Endothelial cell of coronary artery (primary cell): ENCODE data around the gene SYNGAP1. TPM values are rescaled to one million over a fixed set of nuclear protein-coding genes. Genes with fewer than 3 reads are reported as not detected.

Experiments
- total RNA-seq: library from RNA; depleted of rRNA; stranded (reverse); fragments of >200 nt; gene quantifications from 2 replicates; pipeline ENCODE4 v1.2.3, GENCODE V29; 2014

SYNGAP1 gene
- total RNA-seq, result 1.6 and 2.2 TPM in 2 replicates

GRCh38 chr6:33419580-33420490 is at the start of gene SYNGAP1:
Gene SYNGAP1 (plus strand): TSS chr6:33420065. CDS start chr6:33420265, 200 bp downstream.

DNA sequence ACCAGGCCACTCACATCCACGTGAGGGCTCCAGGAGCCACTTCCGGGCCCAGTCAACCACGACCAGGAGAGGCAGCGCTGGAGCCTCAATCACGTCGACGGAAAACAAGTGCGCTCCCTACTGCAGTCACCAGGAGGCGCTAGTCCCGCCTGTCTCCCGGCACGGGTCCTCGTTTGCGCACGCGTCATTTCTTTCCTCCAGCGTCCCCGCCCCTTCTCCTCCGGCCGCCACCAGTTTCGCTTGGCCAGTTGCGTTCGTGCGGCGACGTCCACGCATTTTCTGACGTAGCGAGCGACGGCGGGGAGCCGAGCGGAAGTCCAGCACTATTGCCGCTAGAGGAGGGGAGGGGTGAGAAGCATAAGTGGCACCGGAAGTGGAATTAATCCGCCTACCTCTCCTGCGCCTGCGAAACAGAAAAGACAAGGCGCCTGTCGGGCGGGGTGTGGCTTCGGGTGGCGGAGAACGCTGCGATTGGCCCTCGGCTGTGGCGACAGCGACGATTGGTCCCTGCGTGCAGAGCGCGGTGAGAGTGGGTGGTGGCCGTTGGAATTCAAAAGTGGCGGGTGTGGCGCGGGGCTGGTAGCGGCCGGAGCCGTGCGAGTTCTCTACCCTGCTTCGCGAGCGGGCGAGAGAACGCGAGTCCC is 28.5 kb upstream of the SYNGAP1 start, which contains the start of gene KIFC1:
Gene KIFC1, plus strand, starts transcription at position 546 of the 644 bp plus-strand sequence. CDS start 163 bp downstream, outside the sequence.

GRCh38 chr6:33410711-33411631 is 8.9 kb upstream of the SYNGAP1 start, which contains the start of gene PHF1:
Gene PHF1 (plus strand): TSS chr6:33411014. CDS start chr6:33412264, 1,250 bp downstream.

GRCh38 chr6:33417903-33418689 is 1.8 kb upstream of the SYNGAP1 start, which contains the start of gene CUTA:
Gene CUTA (minus strand): TSS chr6:33418107. CDS start chr6:33418000, 107 bp downstream.

DNA sequence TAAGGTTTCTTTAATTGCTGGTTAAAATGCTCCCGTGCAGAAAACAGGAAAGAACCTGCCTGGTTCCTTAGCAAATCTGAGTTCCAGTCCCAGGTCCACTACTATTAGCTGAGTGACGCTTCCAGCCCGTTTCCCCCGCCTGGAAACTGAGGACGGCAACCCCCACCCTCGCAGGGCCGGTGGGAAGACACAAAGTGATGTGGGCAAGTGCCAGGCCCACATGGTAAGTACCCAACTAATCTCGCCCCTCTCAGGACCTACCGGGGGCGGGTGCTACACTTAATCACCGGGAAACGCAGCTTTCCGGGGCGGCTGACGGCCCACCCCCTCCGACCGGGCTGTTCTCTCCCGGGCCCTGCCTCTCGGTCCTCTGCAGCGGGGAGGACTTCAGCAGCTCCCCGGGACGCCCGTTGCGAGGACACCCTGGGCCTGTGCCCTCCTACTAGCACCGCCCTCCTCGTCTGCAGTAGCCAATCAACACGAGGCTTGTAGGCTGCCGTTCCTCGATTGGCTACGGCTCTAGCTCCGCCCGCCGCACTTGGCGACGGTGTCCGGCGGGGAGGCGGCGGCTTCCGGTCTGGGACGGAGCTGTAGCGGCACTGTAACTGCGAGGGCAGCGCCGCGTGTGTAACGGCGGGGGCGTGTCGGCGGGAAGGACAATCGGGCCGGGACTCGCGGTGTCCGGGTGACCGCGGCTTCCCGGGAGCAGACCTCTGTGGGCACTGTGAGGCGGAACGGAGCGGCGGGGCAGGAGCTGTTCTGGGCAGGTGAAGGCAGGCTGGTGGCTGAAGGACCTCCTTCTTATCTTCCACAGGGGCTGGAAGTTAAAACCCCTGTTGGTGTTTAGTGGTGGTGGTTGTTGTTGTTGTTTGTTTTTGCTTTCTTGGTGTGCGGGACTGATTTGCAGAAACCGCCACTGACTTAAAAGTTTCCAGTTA is 34.4 kb downstream of the SYNGAP1 start, which contains the start of gene ZBTB9:
Gene ZBTB9, plus strand, starts transcription at position 568 of the 938 bp plus-strand sequence. CDS start 525 bp downstream, outside the sequence.

Other genes with a start within 250 kb of the SYNGAP1 start
- 0.09 and 0.19 TPM in 2 replicates for gene COL11A2, start 227.6 kb upstream of the SYNGAP1 start, total RNA-seq
- gene RXRB, start 219.4 kb upstream of the SYNGAP1 start, total RNA-seq, result 18.3 and 20.6 TPM in 2 replicates
- 108 and 126 TPM in 2 replicates for gene SLC39A7, start 219.2 kb upstream of the SYNGAP1 start, total RNA-seq
- gene HSD17B8, start 215.4 kb upstream of the SYNGAP1 start, total RNA-seq, result 3.6 and 4.7 TPM in 2 replicates
- 17.6 and 23.9 TPM in 2 replicates for gene RING1, start 211.6 kb upstream of the SYNGAP1 start, total RNA-seq
- 30.0 and 35.5 TPM in 2 replicates for gene VPS52, start 148.2 kb upstream of the SYNGAP1 start, total RNA-seq
- 6,632 and 6,752 TPM in 2 replicates for gene RPS18, start 148.0 kb upstream of the SYNGAP1 start, total RNA-seq
- gene B3GALT4, start 142.9 kb upstream of the SYNGAP1 start, total RNA-seq, result 2.1 and 3.3 TPM in 2 replicates
- gene WDR46, start 130.8 kb upstream of the SYNGAP1 start, total RNA-seq, result 89.8 and 104 TPM in 2 replicates
- 47.1 and 52.0 TPM in 2 replicates for gene PFDN6, start 130.5 kb upstream of the SYNGAP1 start, total RNA-seq
- gene RGL2, start 121.1 kb upstream of the SYNGAP1 start, total RNA-seq, result 34.2 and 41.3 TPM in 2 replicates
- gene TAPBP, start 106.0 kb upstream of the SYNGAP1 start, total RNA-seq, result 33.2 and 55.3 TPM in 2 replicates
- 11.2 and 18.4 TPM in 2 replicates for gene ZBTB22, start 102.3 kb upstream of the SYNGAP1 start, total RNA-seq
- 54.9 and 68.0 TPM in 2 replicates for gene DAXX, start 97.1 kb upstream of the SYNGAP1 start, total RNA-seq
- 8.0 and 25.3 TPM in 2 replicates for gene KIFC1, start 28.2 kb upstream of the SYNGAP1 start, total RNA-seq
- 7.6 and 12.4 TPM in 2 replicates for gene PHF1, start 9.1 kb upstream of the SYNGAP1 start, total RNA-seq
- gene CUTA, start 2.0 kb upstream of the SYNGAP1 start, total RNA-seq, result 46.1 and 59.4 TPM in 2 replicates
- gene ZBTB9, start 34.5 kb downstream of the SYNGAP1 start, total RNA-seq, result 5.5 and 5.9 TPM in 2 replicates
- 16.8 and 24.3 TPM in 2 replicates for gene BAK1, start 160.2 kb downstream of the SYNGAP1 start, total RNA-seq
- gene ITPR3, start 201.3 kb downstream of the SYNGAP1 start, total RNA-seq, result 45.8 and 54.4 TPM in 2 replicates